CD14-positive monocyte (primary cell): ENCODE measurements around the gene DDX27. TPM values are rescaled to one million over a fixed set of nuclear protein-coding genes. Genes with fewer than 3 reads are reported as not detected.

Experiments used
- DNase-seq, 3 donors: peaks; one replicate each; pipeline ENCODE4 v3.0.0-alpha.2; 2011 to 2022
- H2AFZ ChIP-seq: 2 replicates; pipeline ENCODE4 v1.6.0; 2012; ENCODE audit warnings: mild to moderate bottlenecking, low read depth, low read length, inconsistent platforms; ENCODE audit not compliant: insufficient read depth, poor library complexity, severe bottlenecking
- H3K27ac ChIP-seq, 2 donors: 1 replicate in 1 of 2; 2 replicates in 1 of 2; pipeline ENCODE4 v1.5.1; 2012 to 2013; ENCODE audit warnings: low read length in 2 of 2, control low read depth in 1 of 2, inconsistent platforms in 1 of 2, low read depth in 1 of 2, mild to moderate bottlenecking in 1 of 2
- H3K27me3 ChIP-seq, 2 donors: one replicate each; pipeline versions ENCODE4 v1.6.0 to v1.6.1; 2011 to 2013; ENCODE audit warnings: low read length in 2 of 2; ENCODE audit not compliant: control insufficient read depth in 2 of 2, insufficient read depth in 2 of 2
- H3K36me3 ChIP-seq, 2 donors: replicated peaks in 1 of 2; 1 replicate in 1 of 2; 2 replicates in 1 of 2; pipeline versions ENCODE4 v1.5.1 to v1.6.1; 2012 to 2013; ENCODE audit warnings: low read length in 2 of 2, control low read depth in 1 of 2, inconsistent platforms in 1 of 2, mild to moderate bottlenecking in 1 of 2; ENCODE audit not compliant: insufficient read depth in 2 of 2, control insufficient read depth in 1 of 2
- H3K4me1 ChIP-seq, 2 donors: 1 replicate in 1 of 2; 2 replicates in 1 of 2; pipeline versions ENCODE4 v1.5.1 to v1.6.1; 2012 to 2013; ENCODE audit warnings: low read length in 2 of 2, control low read depth in 1 of 2, inconsistent platforms in 1 of 2, mild to moderate bottlenecking in 1 of 2, moderate library complexity in 1 of 2; ENCODE audit not compliant: insufficient read depth in 2 of 2, control insufficient read depth in 1 of 2
- H3K4me2 ChIP-seq: replicated peaks from 2 replicates; pipeline ENCODE3; 2012; ENCODE audit warnings: low read length, moderate library complexity, mild to moderate bottlenecking; ENCODE audit not compliant: poor library complexity, severe bottlenecking; ENCODE audit errors: extremely low read depth
- H3K4me3 ChIP-seq, 3 experiments: fragments of 200-600 bp in 1 of 3; sonication (generic) in 1 of 3; replicated peaks in 1 of 3; 1 replicate in 2 of 3; 2 replicates in 1 of 3; pipeline ENCODE4 v1.5.1; 2011 to 2013; ENCODE audit warnings: low read length in 3 of 3, mild to moderate bottlenecking in 3 of 3, control low read depth in 2 of 3, low read depth in 2 of 3, inconsistent platforms in 1 of 3, moderate library complexity in 1 of 3
- H3K79me2 ChIP-seq: 2 replicates; pipeline ENCODE4 v1.6.0; 2012; ENCODE audit warnings: mild to moderate bottlenecking, control low read depth, inconsistent platforms, low read length, moderate library complexity; ENCODE audit not compliant: insufficient read depth
- H3K9ac ChIP-seq: 2 replicates; pipeline ENCODE4 v1.6.0; 2017; ENCODE audit warnings: low read length, mild to moderate bottlenecking; ENCODE audit not compliant: insufficient read depth, poor library complexity, severe bottlenecking
- H3K9me3 ChIP-seq, 2 donors: replicated peaks in 1 of 2; 1 replicate in 1 of 2; 2 replicates in 1 of 2; pipeline versions ENCODE4 v1.5.1 to v1.6.1; 2012 to 2013; ENCODE audit warnings: low read length in 2 of 2, control low read depth in 1 of 2; ENCODE audit not compliant: control insufficient read depth in 1 of 2, insufficient read depth in 1 of 2
- H4K20me1 ChIP-seq: 2 replicates; pipeline ENCODE4 v1.6.0; 2012; ENCODE audit warnings: mild to moderate bottlenecking, low read length, control low read depth, moderate library complexity; ENCODE audit not compliant: insufficient read depth
- H3K27ac Mint-ChIP-seq, 7 donors: one replicate each; pipeline ENCODE4 v1.8.0; 2020; ENCODE audit warnings: mild to moderate bottlenecking in 7 of 7, mixed read lengths in 7 of 7, moderate library complexity in 6 of 7, inconsistent platforms in 2 of 7
- H3K27me3 Mint-ChIP-seq, 3 donors: one replicate each; pipeline ENCODE4 v1.8.0; 2021 to 2022; ENCODE audit warnings: low read depth in 3 of 3, mild to moderate bottlenecking in 3 of 3, mixed read lengths in 3 of 3, moderate library complexity in 3 of 3, inconsistent platforms in 1 of 3
- H3K36me3 Mint-ChIP-seq, 2 donors: one replicate each; pipeline ENCODE4 v1.8.0; 2020; ENCODE audit warnings: mixed read lengths in 2 of 2, inconsistent platforms in 1 of 2, mild to moderate bottlenecking in 1 of 2
- H3K4me1 Mint-ChIP-seq: one replicate; pipeline ENCODE4 v1.8.0; 2020; ENCODE audit warnings: mild to moderate bottlenecking, mixed read lengths
- H3K4me3 Mint-ChIP-seq, 2 donors: one replicate each; pipeline ENCODE4 v1.8.0; 2020; ENCODE audit warnings: mild to moderate bottlenecking in 2 of 2, mixed read lengths in 2 of 2, moderate library complexity in 1 of 2
- H3K9me3 Mint-ChIP-seq, 7 donors: one replicate each; pipeline ENCODE4 v1.8.0; 2020 to 2022; ENCODE audit warnings: mixed read lengths in 7 of 7, mild to moderate bottlenecking in 6 of 7, moderate library complexity in 6 of 7, inconsistent platforms in 2 of 7
- CTCF ChIP-seq: fragments of 200-600 bp; IDR thresholded peaks from one replicate; pipeline ENCODE4 v1.8.0; 2022; ENCODE audit warnings: antibody characterized with exemption, mild to moderate bottlenecking
- WGBS: methylation state at CpG from one replicate; pipeline ENCODE4 v1.1.5; 2013; ENCODE audit warnings: missing lambda C conversion rate; ENCODE audit not compliant: insufficient coverage; 5-methylcytosine and 5-hydroxymethylcytosine counted together
- intact Hi-C, 2 donors: fragments of 100-400 bp; cut with micrococcal nuclease; formaldehyde crosslinking; loops; one replicate each; pipeline versions ENCODE4 v1.15.0 to v1.15.1; 2023
- polyA plus RNA-seq, 3 donors: library from polyadenylated mRNA; depleted of rRNA in 1 of 3; unstranded in 2 of 3; stranded (reverse) in 1 of 3; fragments of 300-500 nt in 2 of 3; fragments of >200 nt in 1 of 3; fragmentation: Illumina TruSeq in 2 of 3; gene quantifications; 1 replicate in 2 of 3; 2 replicates in 1 of 3; pipeline ENCODE4 v1.2.3, GENCODE V29; 2012 to 2021

Gene DDX27
- polyA plus RNA-seq, 3 donors: 13.8 to 31.5 (median 17.7) TPM

- no peak overlapping the region for H3K4me3 ChIP-seq
- no peak overlapping the region for H3K9ac ChIP-seq
- Mint-ChIP-seq H3K4me3 (no peak overlapping the region), H3K27me3 (peaks cover 0 to 2% (median 0%) of the 10 kb centered on the region in 3 donors), H3K27ac (peak overlapping the region in 5 of 7 donors; percentile 1 to 73 (median 19)), H3K4me1 (no peaks in the 10 kb centered on the region), H3K36me3 (peaks cover 80 to 99% of the 10 kb centered on the region in 2 donors), H3K9me3 (peaks cover 0 to 2% (median 0%) of the 10 kb centered on the region in 7 donors)
- WGBS: 92% methylated on average over 1 of the region's 4 CpGs
- H3K27ac ChIP-seq: no peak overlapping the region
- H3K79me2 ChIP-seq: no peaks in the 10 kb centered on the region
- no peak for DNase-seq
- TF ChIP-seq CTCF: no peak
- peaks cover 92 to 99% of the 10 kb centered on the region in 2 donors for H3K36me3 ChIP-seq
- H3K4me2 ChIP-seq: no peak overlapping the region
- intact Hi-C loops: no loop called here
- no peaks in the 10 kb centered on the region for H4K20me1 ChIP-seq
- H3K9me3 ChIP-seq: no peaks in the 10 kb centered on the region
- H2AFZ ChIP-seq: no peak overlapping the region
- H3K27me3 ChIP-seq: no peaks in the 10 kb centered on the region
- no peaks in the 10 kb centered on the region for H3K4me1 ChIP-seq
These were observed 18.3 kb downstream of the DDX27 start for GRCh38 chr20:49237531-49237930.

GRCh38 chr20:49245921-49246740 is 26.9 kb downstream of the DDX27 start:
- Histone ChIP-seq H3K9me3 (no peaks in the 10 kb centered on the region), H2AFZ (no peak overlapping the region), H3K27ac (no peak overlapping the region), H3K4me1 (no peaks in the 10 kb centered on the region), H3K36me3 (peaks cover 91 to 100% of the 10 kb centered on the region in 2 donors), H3K4me3 (no peak overlapping the region), H4K20me1 (peaks cover 53% of the 10 kb centered on the region), H3K9ac (no peak overlapping the region), H3K79me2 (no peaks in the 10 kb centered on the region), H3K27me3 (no peaks in the 10 kb centered on the region), H3K4me2 (no peak overlapping the region)
- WGBS: no CpG with 5 or more reads among the region's 3 CpGs
- intact Hi-C loops: no loop called here
- H3K9me3 Mint-ChIP-seq: peaks cover 0 to 2% (median 0%) of the 10 kb centered on the region in 7 donors
- peak overlapping the region in 3 of 7 donors; percentile 32 to 56 (median 48) for H3K27ac Mint-ChIP-seq
- H3K27me3 Mint-ChIP-seq: no peaks in the 10 kb centered on the region
- H3K36me3 Mint-ChIP-seq: peaks cover 82 to 93% of the 10 kb centered on the region in 2 donors
- DNase-seq: peak; percentile 14 to 29 (median 25)
- peak; percentile 73 for TF ChIP-seq CTCF
- H3K4me1 Mint-ChIP-seq: peaks cover 6% of the 10 kb centered on the region
- no peak overlapping the region for H3K4me3 Mint-ChIP-seq
